Loucy (cell line): ENCODE data around the gene CCDC66.
"Not testable (repeated sequence)": the region's sequence is repeated elsewhere in the genome, so short reads cannot be mapped to it uniquely, and the experiment has no call there.

Experiments used
- H2AFZ ChIP-seq: fragments of 200-600 bp; sonication (generic); 2 replicates; pipeline ENCODE4 v1.6.0; 2016; ENCODE audit warnings: antibody characterized with exemption, mild to moderate bottlenecking, low read length, moderate library complexity
- H3F3A ChIP-seq: fragments of 200-600 bp; 2 replicates; pipeline ENCODE4 v1.6.0; 2016; ENCODE audit warnings: antibody characterized with exemption, low read depth, mild to moderate bottlenecking
- H3K27me3 ChIP-seq: fragments of 200-600 bp; sonication (generic); 2 replicates; pipeline ENCODE4 v1.6.1; 2014; ENCODE audit warnings: low read length, mild to moderate bottlenecking; ENCODE audit not compliant: insufficient read depth, poor library complexity, severe bottlenecking
- H3K36me3 ChIP-seq: fragments of 200-600 bp; sonication (generic); 2 replicates; pipeline ENCODE4 v1.6.1; 2016; ENCODE audit warnings: low read length; ENCODE audit not compliant: insufficient read depth
- H3K4me1 ChIP-seq: fragments of 200-600 bp; sonication (generic); 2 replicates; pipeline ENCODE4 v1.5.1; 2014; ENCODE audit warnings: low read length, mild to moderate bottlenecking; ENCODE audit not compliant: insufficient read depth, poor library complexity, severe bottlenecking
- H3K4me2 ChIP-seq: fragments of 200-600 bp; sonication (generic); 2 replicates; pipeline ENCODE4 v1.6.0; 2014; ENCODE audit warnings: antibody characterized with exemption, low read length, low read depth, mild to moderate bottlenecking; ENCODE audit not compliant: poor library complexity, severe bottlenecking
- H3K4me3 ChIP-seq: fragments of 200-600 bp; sonication (generic); 2 replicates; pipeline ENCODE4 v1.5.1; 2014; ENCODE audit warnings: low read length, mild to moderate bottlenecking, mixed read lengths; ENCODE audit not compliant: poor library complexity, severe bottlenecking
- H3K79me2 ChIP-seq: fragments of 200-600 bp; sonication (generic); 2 replicates; pipeline ENCODE4 v1.6.1; 2014; ENCODE audit warnings: low read length; ENCODE audit not compliant: insufficient read depth
- H3K9ac ChIP-seq: fragments of 200-600 bp; sonication (generic); 2 replicates; pipeline ENCODE4 v1.6.0; 2014; ENCODE audit warnings: mild to moderate bottlenecking, low read depth, low read length, moderate library complexity; ENCODE audit not compliant: poor library complexity, severe bottlenecking
- H3K9me2 ChIP-seq: fragments of 200-600 bp; sonication (generic); replicated peaks from 2 replicates; pipeline ENCODE4 v1.6.1; 2016; ENCODE audit warnings: low read depth, low read length, mixed read lengths
- H3K9me3 ChIP-seq: fragments of 200-600 bp; sonication (generic); 2 replicates; pipeline ENCODE4 v1.6.1; 2014; ENCODE audit warnings: mild to moderate bottlenecking, antibody characterized with exemption, low read length, low read depth; ENCODE audit not compliant: insufficient read depth
- H4K20me1 ChIP-seq: fragments of 200-600 bp; sonication (generic); 2 replicates; pipeline ENCODE4 v1.6.0; 2014; ENCODE audit warnings: antibody characterized with exemption, low read length, mild to moderate bottlenecking; ENCODE audit not compliant: insufficient read depth, poor library complexity, severe bottlenecking
- EZH2phosphoT487 ChIP-seq: fragments of 200-600 bp; IDR thresholded peaks from 2 replicates; pipeline ENCODE4 v1.6.1; 2018; ENCODE audit warnings: antibody characterized with exemption, mild to moderate bottlenecking, moderate library complexity, borderline replicate concordance
- TF ChIP-seq, protein P1 (sequence below): fragments of 200-600 bp; sonication (generic); conservative IDR thresholded peaks from 2 replicates; pipeline ENCODE4 v1.5.1; 2014; ENCODE audit warnings: mild to moderate bottlenecking, antibody characterized with exemption, low read length

Gene CCDC66

DNA sequence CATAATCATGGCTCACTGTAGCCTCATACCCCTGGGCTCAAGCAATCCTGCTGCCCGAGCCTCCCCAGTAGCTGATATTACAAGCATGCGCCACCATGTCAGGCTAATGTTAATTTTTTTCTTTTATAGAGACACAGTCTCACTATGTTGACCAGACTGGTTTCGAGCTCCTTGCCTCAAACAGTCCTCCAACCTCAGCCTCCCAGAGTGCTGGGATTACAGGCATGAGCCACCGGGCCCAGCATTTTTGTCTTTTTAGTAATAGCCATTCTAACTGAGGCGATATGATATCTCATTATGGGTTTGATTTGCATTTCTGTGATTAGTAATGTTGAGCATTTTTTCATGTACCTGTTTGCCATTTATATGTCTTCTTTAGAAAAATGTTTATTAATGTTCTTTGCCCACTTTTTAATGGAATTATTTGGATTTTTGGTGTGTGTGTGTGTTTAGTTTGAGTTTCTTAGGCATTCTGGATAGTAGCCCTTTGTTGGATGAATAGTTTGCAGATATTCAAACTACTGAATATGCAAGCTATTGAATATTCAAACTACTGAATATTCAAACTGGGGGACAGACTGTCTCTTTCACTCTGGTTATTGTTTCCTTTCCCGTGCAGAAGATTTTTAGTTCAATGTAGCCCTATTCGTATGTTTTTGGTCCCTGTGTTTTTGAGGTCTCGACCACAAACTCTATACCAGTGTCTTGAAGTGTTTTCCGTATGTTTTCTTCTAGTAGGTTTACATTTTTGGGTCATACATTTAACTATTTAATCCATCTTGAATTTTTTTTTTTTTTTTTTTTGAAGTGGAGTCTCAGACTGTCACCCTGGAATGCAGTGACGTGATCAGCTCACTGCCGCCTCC, 39.2 kb downstream of the CCDC66 start:
- Histone ChIP-seq H3F3A (no peaks in the 10 kb centered on the region), H3K4me2 (no peak overlapping the region), H2AFZ (no peak overlapping the region), H3K9me3 (no peaks in the 10 kb centered on the region), H3K27me3 (no peaks in the 10 kb centered on the region), H3K4me1 (no peaks in the 10 kb centered on the region), H4K20me1 (no peaks in the 10 kb centered on the region), H3K79me2 (peaks cover 6% of the 10 kb centered on the region), H3K36me3 (peaks cover 25% of the 10 kb centered on the region), H3K9ac (no peak overlapping the region), H3K9me2 (no peaks in the 10 kb centered on the region), H3K4me3 (no peak overlapping the region)
- TF ChIP-seq, protein P1, sequence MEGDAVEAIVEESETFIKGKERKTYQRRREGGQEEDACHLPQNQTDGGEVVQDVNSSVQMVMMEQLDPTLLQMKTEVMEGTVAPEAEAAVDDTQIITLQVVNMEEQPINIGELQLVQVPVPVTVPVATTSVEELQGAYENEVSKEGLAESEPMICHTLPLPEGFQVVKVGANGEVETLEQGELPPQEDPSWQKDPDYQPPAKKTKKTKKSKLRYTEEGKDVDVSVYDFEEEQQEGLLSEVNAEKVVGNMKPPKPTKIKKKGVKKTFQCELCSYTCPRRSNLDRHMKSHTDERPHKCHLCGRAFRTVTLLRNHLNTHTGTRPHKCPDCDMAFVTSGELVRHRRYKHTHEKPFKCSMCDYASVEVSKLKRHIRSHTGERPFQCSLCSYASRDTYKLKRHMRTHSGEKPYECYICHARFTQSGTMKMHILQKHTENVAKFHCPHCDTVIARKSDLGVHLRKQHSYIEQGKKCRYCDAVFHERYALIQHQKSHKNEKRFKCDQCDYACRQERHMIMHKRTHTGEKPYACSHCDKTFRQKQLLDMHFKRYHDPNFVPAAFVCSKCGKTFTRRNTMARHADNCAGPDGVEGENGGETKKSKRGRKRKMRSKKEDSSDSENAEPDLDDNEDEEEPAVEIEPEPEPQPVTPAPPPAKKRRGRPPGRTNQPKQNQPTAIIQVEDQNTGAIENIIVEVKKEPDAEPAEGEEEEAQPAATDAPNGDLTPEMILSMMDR, result no peak
- TF ChIP-seq EZH2phosphoT487, result no peak

DNA sequence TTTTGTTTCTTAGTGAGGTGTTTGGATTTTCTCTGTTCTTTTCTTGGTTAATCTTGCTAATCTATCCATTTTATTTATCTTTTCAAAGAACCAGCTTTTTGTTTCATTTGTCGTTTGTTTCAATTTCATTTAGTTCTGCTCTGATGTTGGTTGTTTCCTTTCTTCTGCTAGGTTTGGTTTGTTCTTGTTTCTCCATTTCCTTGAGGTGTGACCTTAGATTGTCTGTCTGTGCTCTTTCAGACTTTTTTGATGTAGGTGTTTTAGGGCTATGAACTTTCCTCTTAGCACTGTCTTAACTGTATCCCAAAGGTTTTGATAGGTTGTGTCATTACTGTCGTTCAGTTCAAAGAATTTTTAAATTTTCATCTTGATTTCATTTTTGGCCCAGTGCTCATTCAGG, 51.5 kb downstream of the CCDC66 start:
- Histone ChIP-seq H3K79me2 (peaks cover 18% of the 10 kb centered on the region; the same call in 1 of the 2 replicates), H3K36me3 (peaks cover 33% of the 10 kb centered on the region; the same call in 1 of the 2 replicates)
- H3K9me2 ChIP-seq, H4K20me1 ChIP-seq, H3K9ac ChIP-seq, H3K4me1 ChIP-seq, H3K4me2 ChIP-seq, H3F3A ChIP-seq, H2AFZ ChIP-seq, H3K27me3 ChIP-seq, H3K4me3 ChIP-seq, H3K9me3 ChIP-seq: not testable (repeated sequence)

DNA sequence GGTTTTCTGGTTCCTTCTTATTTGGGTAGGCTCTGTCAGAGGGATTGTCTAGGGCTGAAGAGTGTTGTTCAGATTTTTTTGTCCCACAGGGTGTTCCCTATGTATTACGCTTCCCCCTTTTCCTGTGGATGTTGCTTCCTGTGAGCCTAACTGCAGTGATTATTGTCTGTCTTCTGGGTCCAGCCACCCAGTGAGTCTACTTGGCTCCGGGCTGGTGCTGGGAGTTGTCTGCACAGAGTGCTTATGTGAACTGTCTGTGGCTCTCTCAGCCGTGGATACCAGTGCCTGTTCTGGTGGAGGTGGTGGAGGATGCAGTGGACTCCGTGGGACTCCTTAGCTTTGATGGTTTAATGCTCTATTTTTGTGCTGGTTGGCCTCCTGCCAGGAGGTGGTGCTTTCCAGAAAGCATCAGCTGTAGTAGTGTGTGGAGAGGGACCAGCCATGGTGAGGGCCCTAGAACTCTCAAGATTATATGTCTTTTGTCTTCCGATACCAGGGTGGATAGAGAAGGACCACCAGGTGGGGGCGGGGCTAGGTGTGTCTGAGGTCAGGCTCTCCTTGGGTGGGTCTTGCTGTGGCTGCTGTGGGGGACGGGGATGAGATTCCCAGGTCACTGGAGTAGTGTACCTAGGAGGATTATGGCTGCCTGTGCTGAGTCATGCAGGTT, 53.8 kb downstream of the CCDC66 start:
- Histone ChIP-seq H3K9ac (no peak overlapping the region), H3K36me3 (peaks cover 45% of the 10 kb centered on the region), H3K27me3 (no peaks in the 10 kb centered on the region), H4K20me1 (no peaks in the 10 kb centered on the region), H3F3A (no peaks in the 10 kb centered on the region), H2AFZ (no peak overlapping the region), H3K4me2 (no peak overlapping the region), H3K4me1 (no peaks in the 10 kb centered on the region), H3K9me3 (no peaks in the 10 kb centered on the region), H3K4me3 (no peak overlapping the region), H3K9me2 (no peaks in the 10 kb centered on the region), H3K79me2 (peaks cover 16% of the 10 kb centered on the region; the same call in 1 of the 2 replicates)
- TF ChIP-seq EZH2phosphoT487, result no peak
- TF ChIP-seq, protein P1, result no peak
